Measurements from ENCODE around the gene SEMG2. TPM values are rescaled to one million over a fixed set of nuclear protein-coding genes. Genes with fewer than 3 reads are reported as not detected.

SEMG2 gene
- polyA plus RNA-seq, 3 donors = not detected

- peaks cover 1 to 8% (median 4%) of the 10 kb centered on the region in 3 donors for H3K27me3 Mint-ChIP-seq (ENCODE audit: low read depth in 3 of 3)
- no peak overlapping the region for H3K27ac ChIP-seq (ENCODE audit: low read depth in 1 of 2, low read length in 2 of 2)
Measured at GRCh38 chr20:45263556-45264266, 42.5 kb downstream of the SEMG2 start.

GRCh38 chr20:45266977-45267376 lies 45.8 kb downstream of the SEMG2 start:
- TF ChIP-seq CTCF (IDR thresholded peaks at IDR 0.05) = no peak
- Mint-ChIP-seq H3K27me3 (ENCODE audit: low read depth in 3 of 3) (peaks cover 1 to 12% (median 6%) of the 10 kb centered on the region in 3 donors), H3K27ac (no peak overlapping the region), H3K9me3 (no peaks in the 10 kb centered on the region), H3K36me3 (no peaks in the 10 kb centered on the region), H3K4me3 (no peak overlapping the region), H3K4me1 (no peaks in the 10 kb centered on the region)
- H4K20me1 ChIP-seq (ENCODE audit: insufficient read depth, low read length) = no peaks in the 10 kb centered on the region
- no peak for DNase-seq
- H3K9ac ChIP-seq (ENCODE audit: insufficient read depth, low read length, poor library complexity, severe bottlenecking) = no peak overlapping the region
- peaks cover 4 to 9% of the 10 kb centered on the region in 2 donors for H3K27me3 ChIP-seq (ENCODE audit: control insufficient read depth in 2 of 2, insufficient read depth in 2 of 2, low read length in 2 of 2)
- H2AFZ ChIP-seq (ENCODE audit: insufficient read depth, low read depth, low read length, poor library complexity, severe bottlenecking) = no peak overlapping the region
- H3K79me2 ChIP-seq (ENCODE audit: insufficient read depth, low read length) = no peaks in the 10 kb centered on the region
- H3K4me2 ChIP-seq (replicated peaks; ENCODE audit: extremely low read depth, low read length, poor library complexity, severe bottlenecking) = no peak overlapping the region
- H3K27ac ChIP-seq (ENCODE audit: low read depth in 1 of 2, low read length in 2 of 2) = no peak overlapping the region
- H3K4me3 ChIP-seq (replicated peaks in 1 of 3; ENCODE audit: low read depth in 2 of 3, low read length in 3 of 3) = no peak overlapping the region
- H3K9me3 ChIP-seq (replicated peaks in 1 of 2; ENCODE audit: control insufficient read depth in 1 of 2, insufficient read depth in 1 of 2, low read length in 2 of 2) = no peaks in the 10 kb centered on the region
- intact Hi-C loops (cut with micrococcal nuclease) = no loop called here
- no peaks in the 10 kb centered on the region for H3K36me3 ChIP-seq (replicated peaks in 1 of 2; ENCODE audit: control insufficient read depth in 1 of 2, insufficient read depth in 2 of 2, low read length in 2 of 2)
- H3K4me1 ChIP-seq (ENCODE audit: control insufficient read depth in 1 of 2, insufficient read depth in 2 of 2, low read length in 2 of 2) = no peaks in the 10 kb centered on the region

More at GRCh38 chr20:45263556-45264266, 42.5 kb downstream of the SEMG2 start:
- H3K4me3 ChIP-seq (replicated peaks in 1 of 3; ENCODE audit: low read depth in 2 of 3, low read length in 3 of 3) = no peak overlapping the region
- Mint-ChIP-seq H3K36me3 (no peaks in the 10 kb centered on the region), H3K4me1 (no peaks in the 10 kb centered on the region), H3K4me3 (no peak overlapping the region), H3K27ac (no peak overlapping the region), H3K9me3 (no peaks in the 10 kb centered on the region)
- H3K4me1 ChIP-seq (ENCODE audit: control insufficient read depth in 1 of 2, insufficient read depth in 2 of 2, low read length in 2 of 2) = no peaks in the 10 kb centered on the region
- no peak for DNase-seq
- H4K20me1 ChIP-seq (ENCODE audit: insufficient read depth, low read length) = no peaks in the 10 kb centered on the region
- H3K9ac ChIP-seq (ENCODE audit: insufficient read depth, low read length, poor library complexity, severe bottlenecking) = no peak overlapping the region
- no peaks in the 10 kb centered on the region for H3K9me3 ChIP-seq (replicated peaks in 1 of 2; ENCODE audit: control insufficient read depth in 1 of 2, insufficient read depth in 1 of 2, low read length in 2 of 2)
- H3K36me3 ChIP-seq (replicated peaks in 1 of 2; ENCODE audit: control insufficient read depth in 1 of 2, insufficient read depth in 2 of 2, low read length in 2 of 2) = no peaks in the 10 kb centered on the region
- WGBS (ENCODE audit: insufficient coverage) = 100% methylated on average over 1 of the region's 3 CpGs
- no peak for TF ChIP-seq CTCF (IDR thresholded peaks at IDR 0.05)
- H3K4me2 ChIP-seq (replicated peaks; ENCODE audit: extremely low read depth, low read length, poor library complexity, severe bottlenecking) = no peak overlapping the region
- intact Hi-C loops (cut with micrococcal nuclease) = no loop called here
- no peaks in the 10 kb centered on the region for H3K79me2 ChIP-seq (ENCODE audit: insufficient read depth, low read length)
- H2AFZ ChIP-seq (ENCODE audit: insufficient read depth, low read depth, low read length, poor library complexity, severe bottlenecking) = no peak overlapping the region
- H3K27me3 ChIP-seq (ENCODE audit: control insufficient read depth in 2 of 2, insufficient read depth in 2 of 2, low read length in 2 of 2) = peaks cover 0 to 5% of the 10 kb centered on the region in 2 donors

Measured in CD14-positive monocyte (primary cell).